Sigmoid colon (tissue), 4 donors: Measurements from ENCODE around the gene STOML1.

ENCODE experiments used
- CTCF ChIP-seq, 4 experiments: fragments of 450-650 bp in 3 of 4; fragments of 200-600 bp in 1 of 4; IDR thresholded peaks; one replicate each; pipeline ENCODE4 v1.5.1; 2016 to 2019; ENCODE audit warnings: antibody characterized with exemption in 4 of 4, mild to moderate bottlenecking in 3 of 4, moderate library complexity in 2 of 4
- EP300 ChIP-seq, 4 donors: sonication (generic); formaldehyde crosslinking; IDR thresholded peaks; one replicate each; pipeline ENCODE4 v1.6.1; 2017; ENCODE audit warnings: antibody characterized with exemption in 4 of 4
- POLR2AphosphoS5 ChIP-seq, 4 donors: sonication (generic); formaldehyde crosslinking; IDR thresholded peaks; one replicate each; pipeline ENCODE4 v1.6.1; 2017; ENCODE audit warnings: antibody characterized with exemption in 4 of 4

GRCh38 chr15:73949496-73949895 is 42.6 kb downstream of the STOML1 start:
- no peak for TF ChIP-seq CTCF (IDR thresholded peaks at IDR 0.05)
- no peak for TF ChIP-seq POLR2AphosphoS5 (IDR thresholded peaks at IDR 0.05)
- TF ChIP-seq EP300 (IDR thresholded peaks at IDR 0.05): no peak
